ENCODE results near the gene TMEM117. TPM values are rescaled to one million over a fixed set of nuclear protein-coding genes. Genes with fewer than 3 reads are reported as not detected.

TMEM117 gene
- total RNA-seq, 4 donors from 2014 or later, result 15.8 to 42.2 (median 24.0) TPM

DNA sequence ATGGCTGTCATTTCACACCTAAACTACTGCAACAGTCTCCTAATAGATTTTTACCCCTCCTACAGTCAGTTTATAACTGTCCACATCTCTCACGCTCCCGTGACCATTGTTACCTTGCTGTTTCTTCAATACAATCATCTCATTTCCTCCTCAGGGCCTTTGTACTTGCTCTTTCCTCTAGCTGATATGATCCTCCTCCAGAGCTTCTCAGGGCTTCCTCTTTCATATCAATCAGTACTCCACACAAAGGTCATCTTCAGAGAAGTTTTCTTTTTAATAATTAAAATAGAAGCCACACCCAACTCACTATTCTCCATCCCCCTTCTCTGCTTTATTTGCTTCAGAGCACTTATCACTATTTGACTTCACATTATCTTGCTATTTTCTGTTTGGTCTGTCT, 532.0 kb downstream of the TMEM117 start:
- TF ChIP-seq CTCF (IDR thresholded peaks at IDR 0.05), result no peak
- no peak for TF ChIP-seq POLR2A (IDR thresholded peaks at IDR 0.05)
- intact Hi-C loops (cut with DNase I), result no loop called here
- H3K4me3 ChIP-seq, result no peak overlapping the region
- no peak overlapping the region for H3K27ac ChIP-seq
- no peaks in the 10 kb centered on the region for H3K27me3 ChIP-seq
- no peaks in the 10 kb centered on the region for H3K9me3 ChIP-seq
- H3K4me1 ChIP-seq, result no peaks in the 10 kb centered on the region
- no peak for DNase-seq
- 80 to 93% methylated on average over 2 of the region's 2 CpGs for WGBS, 2 donors
- H3K36me3 ChIP-seq, result no peaks in the 10 kb centered on the region

DNA sequence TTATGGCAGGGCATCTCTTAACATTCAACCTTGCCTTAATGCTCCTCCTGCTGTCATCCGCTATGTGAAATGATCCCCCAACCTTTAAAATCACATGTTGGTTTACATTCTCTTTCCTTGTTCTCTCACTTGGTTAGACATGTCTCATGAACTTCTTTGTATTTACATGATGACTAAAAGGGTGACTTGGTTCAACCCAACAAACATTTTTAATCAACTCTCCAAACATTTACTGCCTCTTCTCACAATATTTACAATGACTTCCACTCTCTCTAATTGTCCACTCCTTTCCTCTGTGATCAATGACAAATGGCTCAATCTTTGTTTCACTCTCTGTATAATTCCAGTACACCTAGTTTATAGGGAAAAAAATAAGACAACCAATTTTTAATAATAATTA, 534.1 kb downstream of the TMEM117 start:
- Histone ChIP-seq H3K36me3 (no peaks in the 10 kb centered on the region), H3K27me3 (no peaks in the 10 kb centered on the region), H3K27ac (no peak overlapping the region), H3K9me3 (no peaks in the 10 kb centered on the region), H3K4me3 (no peak overlapping the region), H3K4me1 (no peaks in the 10 kb centered on the region)
- intact Hi-C loops (cut with DNase I), result no loop called here
- 88 to 96% methylated on average over 1 of the region's 1 CpG for WGBS, 2 donors
- TF ChIP-seq POLR2A (IDR thresholded peaks at IDR 0.05) (no peak), CTCF (IDR thresholded peaks at IDR 0.05) (no peak)
- DNase-seq, result no peak

DNA sequence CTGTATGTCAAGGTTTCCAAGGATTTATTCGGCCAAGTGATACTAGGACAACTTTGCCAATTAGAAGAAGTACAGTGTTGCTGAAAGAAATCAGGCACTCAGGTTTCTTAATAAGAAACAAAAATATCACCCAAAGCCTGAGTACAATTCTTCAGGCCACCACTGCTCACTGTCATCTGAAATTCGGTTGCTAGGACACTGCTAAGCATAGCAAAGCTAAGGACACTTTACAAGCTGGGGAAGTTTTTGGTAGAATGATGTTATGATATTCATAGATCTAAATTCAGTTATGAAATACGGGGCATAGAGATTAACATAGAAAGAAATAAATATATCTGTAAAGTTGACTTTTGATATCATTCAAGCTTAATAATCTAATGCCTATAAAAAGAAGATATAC, 535.1 kb downstream of the TMEM117 start:
- Histone ChIP-seq H3K27ac (no peak overlapping the region), H3K4me3 (no peak overlapping the region), H3K27me3 (no peaks in the 10 kb centered on the region), H3K9me3 (no peaks in the 10 kb centered on the region), H3K36me3 (no peaks in the 10 kb centered on the region), H3K4me1 (no peaks in the 10 kb centered on the region)
- DNase-seq, result no peak
- 85% methylated on average over 3 of the region's 3 CpGs for WGBS, 2 donors
- intact Hi-C loops (cut with DNase I), result no loop called here
- TF ChIP-seq POLR2A (IDR thresholded peaks at IDR 0.05), result no peak
- TF ChIP-seq CTCF (IDR thresholded peaks at IDR 0.05), result no peak

- H3K27ac ChIP-seq, result no peak overlapping the region
- TF ChIP-seq POLR2A (IDR thresholded peaks at IDR 0.05) (no peak), CTCF (IDR thresholded peaks at IDR 0.05) (no peak)
- H3K27me3 ChIP-seq, result no peaks in the 10 kb centered on the region
- no peaks in the 10 kb centered on the region for H3K4me1 ChIP-seq
- peaks cover 0 to 5% (median 0%) of the 10 kb centered on the region in 3 donors for H3K36me3 ChIP-seq
- DNase-seq, result no peak
- 23 to 30% methylated on average over 2 of the region's 2 CpGs for WGBS, 2 donors
- intact Hi-C loops (cut with DNase I), result no loop called here
- no peaks in the 10 kb centered on the region for H3K9me3 ChIP-seq
- no peak overlapping the region for H3K4me3 ChIP-seq
Measured at GRCh38 chr12:44372259-44372658, 536.4 kb downstream of the TMEM117 start.

DNA sequence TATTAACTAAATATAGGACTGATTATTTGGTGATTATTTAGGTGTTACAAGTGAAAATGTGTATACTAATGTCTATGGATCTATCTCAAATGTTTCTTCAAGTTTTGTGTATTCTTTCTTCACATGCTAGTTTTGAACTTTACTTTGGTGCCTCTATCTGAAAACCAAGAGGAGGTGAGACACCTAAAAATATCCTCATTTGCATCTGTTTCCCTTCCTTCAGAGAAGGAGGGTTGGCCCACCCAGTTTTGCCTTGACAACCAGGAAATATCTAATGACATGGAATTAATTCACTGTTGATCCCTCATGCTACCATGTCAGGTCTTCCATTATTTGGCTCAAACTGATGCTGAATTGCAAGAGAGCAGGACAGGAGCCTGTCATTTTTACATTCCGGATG, 539.8 kb downstream of the TMEM117 start:
- no peak overlapping the region for H3K4me3 ChIP-seq
- WGBS, 2 donors, result 80 to 85% methylated on average over 1 of the region's 1 CpG
- no peak for DNase-seq
- H3K27me3 ChIP-seq, result no peaks in the 10 kb centered on the region
- H3K36me3 ChIP-seq, result peaks cover 0 to 8% (median 0%) of the 10 kb centered on the region in 3 donors
- intact Hi-C loops (cut with DNase I), result no loop called here
- no peaks in the 10 kb centered on the region for H3K9me3 ChIP-seq
- H3K27ac ChIP-seq, result no peak overlapping the region
- no peaks in the 10 kb centered on the region for H3K4me1 ChIP-seq
- TF ChIP-seq CTCF (IDR thresholded peaks at IDR 0.05) (no peak), POLR2A (IDR thresholded peaks at IDR 0.05) (no peak)

Data from esophagus squamous epithelium (tissue), 5 donors.